ENCODE results near the gene KIAA1671. TPM values are rescaled to one million over a fixed set of nuclear protein-coding genes. Genes with fewer than 3 reads are reported as not detected.
A peak's percentile ranks its signal among the peaks of the same experiment; 100 is the strongest.
"Not testable (repeated sequence)": the region's sequence is repeated elsewhere in the genome, so short reads cannot be mapped to it uniquely, and the experiment has no call there.

Gene KIAA1671
- 3.3 and 4.7 TPM in 2 replicates for total RNA-seq (2014; rRNA removed; shearing (Covaris generic))

- DNase-seq (ENCODE audit: low read depth): peak; percentile 71
These were observed at the start of gene KIAA1671 for GRCh38 chr22:24951942-24952836. TSS of gene KIAA1671 (plus strand) at chr22:24952716. CDS start at chr22:25028000, 75,284 bp downstream.

DNA sequence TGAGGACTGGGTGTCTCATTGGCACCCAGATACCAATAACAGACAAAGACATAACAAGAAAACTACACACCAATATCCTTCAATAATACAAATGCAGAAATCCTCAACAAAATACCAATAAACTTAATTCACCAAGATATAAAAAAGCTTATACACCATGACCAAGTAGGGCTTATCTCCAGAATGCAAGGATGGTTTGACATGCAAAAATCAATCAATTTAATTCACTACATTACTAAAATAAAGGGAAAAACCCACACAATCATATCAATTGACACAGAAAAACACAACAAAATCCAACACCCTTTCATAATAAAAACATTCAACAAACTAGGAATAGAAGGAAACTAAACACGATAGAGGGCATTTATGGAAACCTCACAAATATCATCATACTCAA lies 46.6 kb upstream of the KIAA1671 start:
- DNase-seq (ENCODE audit: low read depth): no peak

DNA sequence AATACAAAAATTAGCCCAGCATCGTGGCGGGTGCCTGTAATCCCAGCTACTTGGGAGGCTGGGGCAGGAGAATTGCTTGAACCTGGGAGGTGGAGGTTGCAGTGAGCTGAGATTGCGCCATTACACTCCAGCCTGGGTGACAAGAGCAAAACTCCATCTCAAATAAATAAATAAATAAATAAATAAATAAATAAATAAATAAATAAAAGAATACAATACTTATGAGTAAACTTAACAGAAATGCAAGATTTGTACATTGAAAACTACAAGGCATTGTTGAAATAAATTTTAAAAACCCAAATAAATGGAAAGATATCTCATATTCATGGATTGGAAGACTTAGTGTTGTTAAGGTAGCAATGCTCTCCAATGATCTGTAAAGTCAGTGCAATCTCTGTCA lies 45.4 kb upstream of the KIAA1671 start:
- DNase-seq (ENCODE audit: low read depth): not testable (repeated sequence)

GRCh38 chr22:24920029-24920428 lies 32.5 kb upstream of the KIAA1671 start:
- DNase-seq (ENCODE audit: low read depth): no peak

- DNase-seq (ENCODE audit: low read depth): no peak
These were observed 26.7 kb upstream of the KIAA1671 start for GRCh38 chr22:24925586-24926427.

DNA sequence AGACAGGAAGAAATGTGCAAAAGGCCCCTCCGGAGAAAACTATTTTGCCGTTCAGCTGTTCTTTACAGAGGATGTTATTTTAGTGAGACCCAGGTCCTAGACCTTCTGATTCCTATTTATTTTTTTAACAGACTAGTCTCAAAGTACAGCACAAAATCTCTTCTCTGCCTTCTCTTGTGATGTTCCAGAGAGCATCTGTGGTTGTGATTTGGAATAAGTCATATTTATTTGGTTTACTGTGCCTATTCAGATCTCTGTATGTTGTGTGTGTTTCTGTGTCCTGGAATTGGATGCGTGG lies 26.1 kb upstream of the KIAA1671 start:
- no peak for DNase-seq (ENCODE audit: low read depth)

DNA sequence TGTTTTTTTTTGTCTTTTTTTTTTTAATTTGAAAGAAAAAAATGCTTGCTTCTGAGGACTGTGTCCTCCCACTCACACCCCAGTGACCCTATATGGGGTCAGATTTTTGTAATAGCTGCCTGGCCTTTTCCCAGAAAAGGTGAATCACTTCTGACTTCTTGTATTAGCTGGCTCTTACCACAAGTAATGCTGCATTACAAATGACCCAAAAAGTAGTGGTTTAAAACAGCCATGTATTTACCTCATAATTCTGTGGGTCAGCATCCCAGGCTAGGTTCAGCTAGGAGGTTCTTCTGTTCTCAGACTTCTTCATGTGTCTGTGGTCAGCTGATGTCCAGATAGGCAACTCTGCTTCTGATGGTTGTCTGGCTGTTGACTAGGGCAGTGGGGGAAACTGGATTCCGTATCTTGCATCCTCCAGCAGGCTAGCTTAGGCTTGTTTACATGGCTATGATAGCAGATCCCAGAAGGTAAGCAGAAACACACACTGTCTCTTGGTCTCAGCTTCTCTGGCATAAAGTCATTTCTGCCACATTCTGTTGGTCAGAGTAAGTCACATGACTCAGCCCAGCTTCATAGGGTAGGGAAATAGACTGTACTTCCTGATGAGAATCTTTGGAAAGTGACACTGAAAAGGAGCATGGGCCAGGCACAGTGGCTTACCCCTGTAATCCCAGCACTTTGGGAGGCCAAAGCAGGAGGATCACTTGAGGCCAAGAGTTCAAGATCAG lies 25.5 kb upstream of the KIAA1671 start:
- peak; percentile 37 for DNase-seq (ENCODE audit: low read depth)

GRCh38 chr22:24928322-24928721 lies 24.2 kb upstream of the KIAA1671 start:
- no peak for DNase-seq (ENCODE audit: low read depth)

DNA sequence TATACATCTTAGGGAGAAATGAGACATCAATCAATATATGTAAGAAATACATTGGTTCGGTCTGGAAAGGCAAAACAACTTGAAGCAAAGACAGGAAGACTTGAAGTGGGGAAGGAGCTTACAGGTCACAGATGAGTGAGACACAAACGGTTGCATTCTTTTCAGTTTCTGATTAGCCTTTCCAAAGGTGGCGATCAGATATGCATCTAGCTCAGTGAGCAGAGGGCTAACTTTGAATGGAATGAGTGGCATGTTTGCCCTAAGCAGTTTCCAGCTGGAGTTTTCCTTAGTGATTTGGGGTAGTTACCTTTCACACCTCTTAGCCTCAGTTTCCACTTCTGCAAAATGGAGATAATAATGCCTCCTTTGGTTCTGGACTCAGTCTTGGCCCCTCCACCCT lies 21.8 kb upstream of the KIAA1671 start:
- DNase-seq (ENCODE audit: low read depth): no peak

DNA sequence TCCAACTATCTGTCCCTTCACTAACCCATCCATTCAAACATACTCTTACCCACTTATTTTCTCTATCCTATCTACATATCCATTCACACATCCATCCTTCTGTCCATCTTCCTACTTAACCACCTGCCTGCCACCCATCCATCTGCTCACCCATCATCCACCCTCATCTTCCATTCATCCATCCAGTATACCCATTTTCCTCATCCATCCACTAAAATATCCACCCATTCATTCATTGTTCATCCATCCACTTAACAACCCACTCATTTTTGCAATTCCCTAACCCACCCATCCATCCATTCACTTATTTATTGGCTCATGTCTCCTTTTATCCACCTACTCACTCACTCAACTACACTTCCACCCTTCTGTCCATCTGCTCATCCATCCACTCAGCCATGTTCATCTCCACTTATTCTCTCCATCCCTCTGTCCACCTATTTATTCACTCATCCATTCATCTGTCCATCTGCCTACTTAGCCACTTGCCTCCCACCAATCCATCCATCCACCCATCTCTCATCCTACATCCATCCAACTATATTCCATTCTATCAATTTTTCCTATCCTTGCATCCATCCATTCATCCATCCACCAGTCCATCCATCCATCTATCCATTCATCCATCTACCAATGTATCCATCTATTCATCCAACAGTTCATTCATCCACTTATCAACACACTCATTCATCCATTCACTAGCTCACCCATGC lies 16.6 kb upstream of the KIAA1671 start:
- no peak for DNase-seq (ENCODE audit: low read depth)

DNA sequence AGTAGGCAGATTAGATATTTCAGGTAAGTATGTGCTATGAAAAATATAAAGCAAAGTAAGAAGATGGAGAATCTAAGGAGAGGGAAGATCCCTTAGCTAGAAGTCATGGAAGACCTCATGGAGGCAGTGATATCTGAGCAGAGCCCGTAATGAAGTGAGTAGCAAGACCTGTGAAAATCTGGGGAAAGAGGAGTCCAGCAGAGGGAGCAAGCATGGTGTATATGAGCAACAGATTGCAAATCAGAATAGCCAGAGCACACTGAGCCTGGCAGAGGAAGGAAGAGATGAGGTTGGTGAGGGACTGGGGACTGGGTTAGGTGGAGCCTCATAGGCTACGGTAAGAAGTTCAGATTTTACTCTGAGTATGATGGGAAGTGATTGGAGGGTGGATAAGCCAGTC lies 15.4 kb upstream of the KIAA1671 start:
- DNase-seq (ENCODE audit: low read depth): peak; percentile 31

DNA sequence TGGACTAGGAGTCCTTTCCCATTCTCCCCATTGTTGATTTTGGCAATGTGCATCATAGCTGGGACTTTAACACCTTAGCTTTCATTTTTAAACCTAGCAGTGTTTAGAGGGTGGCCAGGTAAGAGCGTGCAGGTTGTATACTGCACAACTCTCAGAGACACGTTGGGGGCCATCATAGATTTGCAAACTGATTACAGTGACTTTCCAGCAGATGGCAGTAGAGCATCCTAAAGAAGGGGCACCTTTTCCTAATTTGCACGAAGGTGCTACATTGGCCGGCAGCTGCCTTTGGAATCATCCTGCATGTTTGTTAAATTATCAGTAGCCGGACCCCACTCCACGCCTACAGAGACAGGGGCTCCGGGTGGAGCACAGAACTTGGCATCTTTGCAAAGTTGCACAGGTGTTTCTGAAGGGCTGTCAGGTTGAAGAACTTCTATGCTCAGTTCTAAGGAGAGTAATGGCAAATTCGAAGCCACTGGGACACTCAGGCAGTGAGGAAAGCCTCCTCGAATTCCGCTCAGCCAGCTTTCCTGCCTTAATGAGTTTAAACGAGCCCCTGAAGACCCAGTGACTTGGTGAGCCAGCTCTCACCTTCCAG lies 13.7 kb upstream of the KIAA1671 start:
- peak; percentile 41 for DNase-seq (ENCODE audit: low read depth)

GRCh38 chr22:24942301-24942700 lies 10.2 kb upstream of the KIAA1671 start:
- no peak for DNase-seq (ENCODE audit: low read depth)

DNA sequence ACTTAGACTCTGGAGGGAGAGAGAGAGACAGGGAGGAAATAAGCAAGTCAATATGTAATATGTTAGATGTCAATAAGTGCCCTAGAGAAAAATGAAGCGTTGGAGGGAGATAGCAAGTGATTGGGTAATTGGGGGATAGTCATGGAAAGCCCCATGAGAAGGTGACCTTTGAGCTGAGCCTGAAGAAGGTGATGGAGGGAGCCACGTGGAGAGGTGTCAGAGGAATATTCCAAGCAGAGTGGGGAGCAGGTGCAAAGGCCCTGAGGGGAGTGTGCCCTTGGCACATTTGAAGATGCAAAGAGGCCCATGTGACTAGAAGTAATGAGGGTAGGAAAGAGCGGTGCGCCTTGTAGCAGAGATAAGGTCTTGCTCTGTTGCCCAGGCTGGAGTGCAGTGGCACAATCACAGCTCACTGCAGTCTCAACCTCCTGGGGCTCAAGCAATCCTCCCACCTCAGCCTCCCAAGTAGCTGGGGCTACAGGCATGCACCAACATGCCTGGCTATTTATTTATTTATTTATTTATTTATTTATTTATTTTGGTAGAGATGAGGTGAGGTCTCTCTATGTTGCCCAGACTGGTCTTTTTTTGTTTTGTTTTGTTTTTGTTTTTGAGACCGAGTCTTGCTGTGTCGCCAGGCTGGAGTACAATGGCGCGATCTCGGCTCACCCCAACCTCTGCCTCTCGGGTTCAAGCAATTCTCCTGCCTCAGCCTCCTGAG lies 8.1 kb upstream of the KIAA1671 start:
- no peak for DNase-seq (ENCODE audit: low read depth)

DNA sequence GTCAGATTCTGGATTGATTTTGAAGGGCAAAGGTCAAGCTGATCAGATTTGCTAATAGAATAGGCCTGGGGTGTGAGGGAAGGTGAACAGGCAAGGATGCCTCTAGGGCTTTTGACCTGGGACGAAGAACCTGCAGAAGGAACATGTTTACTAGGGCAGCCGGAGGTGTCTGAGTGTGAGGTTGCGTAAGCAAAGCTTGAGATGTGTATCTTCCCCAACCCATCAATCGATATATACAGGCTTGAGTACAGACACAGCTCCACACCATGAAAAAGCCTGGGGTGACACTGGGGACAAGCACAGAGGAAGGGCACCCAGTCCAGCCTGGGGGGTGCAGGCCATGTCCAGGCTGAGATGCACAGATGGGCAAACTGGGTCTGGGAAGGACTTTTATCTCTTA lies 7.1 kb upstream of the KIAA1671 start:
- DNase-seq (ENCODE audit: low read depth): no peak

DNA sequence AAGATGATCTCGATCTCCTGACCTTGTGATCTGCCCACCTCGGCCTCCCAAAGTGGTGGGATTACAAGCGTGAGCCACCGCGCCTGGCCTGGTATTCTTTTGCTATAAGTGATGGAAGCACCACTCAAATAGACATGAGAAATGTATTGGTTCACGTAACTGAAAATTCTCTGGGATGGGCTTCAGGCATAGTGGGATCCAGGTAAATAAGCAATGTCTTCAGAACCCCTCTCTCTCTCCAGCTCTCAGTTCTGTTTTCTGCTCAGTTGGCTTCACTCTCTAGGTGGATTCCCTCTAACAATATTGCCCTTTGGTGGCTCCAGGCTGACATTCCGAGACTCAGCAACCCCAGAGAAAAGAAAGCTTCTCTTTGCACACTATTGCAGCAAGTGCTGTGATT lies 5.1 kb upstream of the KIAA1671 start:
- DNase-seq (ENCODE audit: low read depth): no peak

DNA sequence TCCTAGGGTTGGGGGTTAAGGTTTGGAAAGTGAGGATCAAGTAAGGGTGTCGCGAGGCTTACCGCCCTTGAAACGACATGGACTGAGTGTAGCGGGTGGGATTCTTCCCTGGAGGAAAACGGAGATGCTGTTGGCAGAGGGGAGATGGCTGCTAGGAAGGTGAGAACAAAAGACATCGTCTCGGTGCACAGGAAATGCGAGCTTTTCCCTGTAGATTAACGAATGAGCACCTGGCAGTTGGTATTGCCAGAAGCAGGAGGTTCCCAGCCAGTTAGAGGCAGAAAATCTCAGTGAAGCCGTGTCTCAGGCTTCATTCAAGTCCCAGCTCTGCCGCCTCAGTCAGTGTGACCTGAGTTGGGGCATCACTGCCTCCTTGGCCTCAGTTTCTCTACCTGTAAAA lies 4.6 kb upstream of the KIAA1671 start:
- no peak for DNase-seq (ENCODE audit: low read depth)

DNA sequence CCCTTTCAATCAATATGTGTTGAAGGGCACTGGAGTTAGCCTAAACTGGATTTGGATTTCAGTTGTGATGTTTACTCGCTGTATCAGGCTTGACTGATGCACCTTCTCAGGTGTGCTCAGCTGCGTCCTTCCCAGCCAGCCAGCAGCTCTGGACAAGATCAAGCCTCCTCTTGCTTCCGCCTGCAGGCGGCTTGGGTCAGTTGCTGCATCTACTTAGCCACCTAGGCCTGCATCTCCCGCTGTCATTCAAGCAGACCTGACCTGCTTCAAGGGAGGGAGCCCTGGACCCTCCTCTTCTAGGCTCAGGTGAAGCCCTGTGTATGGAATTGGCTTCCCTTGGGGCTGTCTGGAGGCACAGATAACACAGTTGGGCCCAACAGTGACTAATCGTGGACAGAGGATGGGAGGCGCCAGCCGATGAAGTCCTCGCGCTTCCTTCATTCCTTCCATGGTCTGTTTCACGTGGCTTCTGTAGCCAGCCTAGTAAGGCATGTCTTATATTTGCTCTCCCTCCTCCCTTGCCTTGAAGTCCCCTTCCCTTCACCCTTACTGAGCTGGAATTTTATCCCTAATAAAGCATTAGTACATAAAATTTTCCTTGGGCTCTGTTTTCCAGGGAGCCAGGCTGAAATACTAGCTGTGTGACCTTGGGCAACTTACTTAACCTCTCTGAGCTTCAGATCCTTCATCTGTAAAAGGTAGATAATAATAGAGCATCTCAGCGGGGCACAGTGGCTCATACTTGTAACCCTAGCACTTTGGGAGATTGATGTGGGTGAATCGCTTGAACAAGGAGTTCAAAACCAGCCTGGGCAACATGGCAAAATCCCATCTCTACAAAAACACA lies 3.9 kb upstream of the KIAA1671 start:
- DNase-seq (ENCODE audit: low read depth): no peak

- DNase-seq (ENCODE audit: low read depth): peak; percentile 64
These were observed 2.1 kb upstream of the KIAA1671 start for GRCh38 chr22:24950272-24950902.
